Activated CD8-positive, alpha-beta memory T cell treated with anti-CD3 and anti-CD28 coated beads for 1 hour (primary cell): Measurements from ENCODE around the gene LTBP1.
"Not testable (repeated sequence)": the region's sequence is repeated elsewhere in the genome, so short reads cannot be mapped to it uniquely, and the experiment has no call there.

ENCODE experiments used
- DNase-seq, 2 donors: peaks; one replicate each; pipeline ENCODE4 v3.0.0-alpha.2; 2020; ENCODE audit warnings: low read depth in 1 of 2; ENCODE audit errors: extremely low read depth in 1 of 2

Gene LTBP1

GRCh38 chr2:33441235-33441810 is 494.6 kb downstream of the LTBP1 start:
- no peak for DNase-seq

GRCh38 chr2:33442052-33442451 is 495.3 kb downstream of the LTBP1 start:
- DNase-seq = not testable (repeated sequence)

DNA sequence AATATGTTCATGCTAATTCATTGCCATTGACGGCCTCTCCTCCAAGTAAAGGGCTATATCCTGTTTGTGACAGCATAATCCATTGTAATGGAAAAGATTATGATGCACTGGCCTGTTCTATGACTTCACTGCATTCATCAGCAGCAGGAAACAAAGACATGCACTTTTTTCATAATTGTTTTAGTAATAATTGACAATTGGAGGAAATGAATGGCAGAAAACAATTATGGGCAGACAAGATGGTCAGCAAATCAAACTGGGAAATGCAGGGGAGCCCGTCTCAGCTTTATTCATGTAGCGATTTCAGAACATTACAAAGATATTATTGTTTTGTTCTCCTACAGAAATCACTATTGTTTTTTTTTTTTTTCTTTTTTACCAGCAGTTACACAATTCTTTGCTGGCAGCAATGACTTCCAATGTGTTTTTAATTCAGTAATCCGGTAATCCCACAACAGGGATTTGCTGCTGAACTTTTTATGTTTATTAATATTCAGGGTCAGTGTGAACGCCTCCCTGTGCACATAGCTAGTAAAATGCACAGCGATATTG is 495.9 kb downstream of the LTBP1 start:
- no peak for DNase-seq

DNA sequence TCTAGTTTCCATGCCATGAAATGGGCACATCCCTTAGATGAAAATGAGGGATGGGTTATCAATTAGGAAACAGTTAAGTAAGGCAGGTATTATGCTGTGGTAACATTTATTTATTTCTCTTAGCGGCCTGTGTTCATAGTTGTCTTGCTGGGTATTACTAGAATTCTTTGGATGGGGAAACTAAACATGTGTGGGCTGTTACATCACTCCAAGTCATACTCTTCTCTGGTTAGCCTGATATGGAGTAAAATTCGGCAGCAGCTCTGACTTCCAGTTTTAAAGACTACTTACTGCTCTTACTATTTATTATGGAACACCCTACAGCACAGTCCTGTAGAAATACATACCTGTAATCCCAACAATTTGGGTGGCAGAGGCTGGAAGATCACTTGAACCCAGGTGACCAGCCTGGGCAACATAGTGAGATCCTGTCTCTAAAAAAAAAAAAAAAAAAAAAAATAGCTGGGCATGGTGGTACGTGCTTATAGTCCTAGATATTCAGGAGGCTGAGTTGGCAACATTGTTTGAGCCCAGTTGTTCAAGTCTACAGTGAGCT is 496.6 kb downstream of the LTBP1 start:
- no peak for DNase-seq

DNA sequence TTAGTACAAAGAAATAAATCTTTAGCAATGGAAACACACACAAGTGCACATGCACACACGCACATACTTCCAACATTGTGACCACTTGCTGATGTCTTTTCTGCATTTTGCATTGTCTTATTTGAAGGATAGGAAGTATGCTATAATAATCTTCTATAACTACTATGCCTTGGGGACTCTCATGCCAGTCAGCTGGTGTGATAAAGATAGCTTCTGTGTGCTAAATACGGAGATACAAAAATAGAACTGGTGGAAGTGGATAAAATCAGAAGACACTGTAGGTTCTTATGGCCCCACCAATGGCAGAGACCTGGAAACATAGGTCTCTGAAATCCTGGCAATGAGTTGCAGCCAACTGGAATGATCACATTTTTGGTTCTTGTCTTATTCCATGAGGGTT is 498.2 kb downstream of the LTBP1 start:
- DNase-seq = no peak

DNA sequence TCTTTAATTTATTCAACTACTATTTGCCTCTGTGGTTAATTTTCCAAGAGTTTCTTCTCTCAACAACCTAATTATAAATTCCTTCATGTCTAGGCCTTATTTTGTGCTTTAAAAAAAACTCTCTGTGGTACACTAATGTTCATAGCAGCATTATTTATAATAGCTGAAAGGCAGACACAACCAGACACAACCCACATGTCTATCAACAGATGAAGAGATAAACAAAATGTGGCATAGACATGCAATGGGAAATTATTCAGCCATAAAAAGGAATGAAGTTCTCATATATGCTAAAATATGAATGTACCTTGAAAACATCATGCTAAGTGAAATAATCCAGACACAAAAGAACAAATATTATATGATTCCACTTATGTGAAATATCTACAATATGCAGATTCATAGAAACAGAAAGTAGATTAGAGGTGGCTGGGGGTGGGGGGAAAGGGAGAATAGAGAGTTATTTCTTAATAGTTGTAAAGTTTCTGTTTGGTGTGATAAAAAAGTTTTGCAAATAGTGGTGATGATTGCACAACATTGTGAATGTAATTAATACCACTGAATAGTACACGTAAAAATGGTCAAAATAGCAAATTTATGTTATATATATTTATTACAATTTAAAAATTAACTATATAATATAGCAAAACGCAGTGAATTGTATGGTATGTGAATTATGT is 501.6 kb downstream of the LTBP1 start:
- DNase-seq = no peak
